Neural crest cell (in vitro differentiated cells): ENCODE results near the gene DCAF11. TPM values are rescaled to one million over a fixed set of nuclear protein-coding genes. Genes with fewer than 3 reads are reported as not detected.

Source experiments
- DNase-seq: peaks from one replicate; pipeline ENCODE4 v3.0.0; 2021; ENCODE audit warnings: low read depth, mixed read lengths, low spot score
- H3K27ac Mint-ChIP-seq: one replicate; pipeline ENCODE4 v1.8.0; 2021; ENCODE audit warnings: mild to moderate bottlenecking, mixed read lengths; ENCODE audit not compliant: unreplicated experiment
- H3K27me3 Mint-ChIP-seq: 2 replicates; pipeline ENCODE4 v1.8.0; 2021; ENCODE audit warnings: low read depth, mild to moderate bottlenecking, mixed read lengths
- H3K36me3 Mint-ChIP-seq: 2 replicates; pipeline ENCODE4 v1.8.0; 2021; ENCODE audit warnings: low read depth, mild to moderate bottlenecking, mixed read lengths
- H3K4me1 Mint-ChIP-seq: 2 replicates; pipeline ENCODE4 v1.8.0; 2021; ENCODE audit warnings: mixed read lengths
- H3K4me3 Mint-ChIP-seq: one replicate; pipeline ENCODE4 v1.8.0; 2021; ENCODE audit warnings: mild to moderate bottlenecking, mixed read lengths
- H3K9me3 Mint-ChIP-seq: 2 replicates; pipeline ENCODE4 v1.8.0; 2021; ENCODE audit warnings: mixed read lengths
- total RNA-seq: library from RNA; stranded (reverse); gene quantifications from 2 replicates; pipeline ENCODE4 v1.2.1, GENCODE V29; 2021
- TF ChIP-seq, protein P1 (sequence below): fragments of 200-600 bp; sonication (generic); conservative IDR thresholded peaks from 2 replicates; pipeline ENCODE4 v1.5.0; 2021; ENCODE audit warnings: antibody characterized with exemption, mild to moderate bottlenecking

DCAF11 gene
- total RNA-seq, 1 donor from 2014 or later = 53.9 TPM

- no peaks in the 10 kb centered on the region for H3K27me3 Mint-ChIP-seq
- no peak overlapping the region for H3K4me3 Mint-ChIP-seq
- no peak overlapping the region for H3K27ac Mint-ChIP-seq
- TF ChIP-seq, protein P1, sequence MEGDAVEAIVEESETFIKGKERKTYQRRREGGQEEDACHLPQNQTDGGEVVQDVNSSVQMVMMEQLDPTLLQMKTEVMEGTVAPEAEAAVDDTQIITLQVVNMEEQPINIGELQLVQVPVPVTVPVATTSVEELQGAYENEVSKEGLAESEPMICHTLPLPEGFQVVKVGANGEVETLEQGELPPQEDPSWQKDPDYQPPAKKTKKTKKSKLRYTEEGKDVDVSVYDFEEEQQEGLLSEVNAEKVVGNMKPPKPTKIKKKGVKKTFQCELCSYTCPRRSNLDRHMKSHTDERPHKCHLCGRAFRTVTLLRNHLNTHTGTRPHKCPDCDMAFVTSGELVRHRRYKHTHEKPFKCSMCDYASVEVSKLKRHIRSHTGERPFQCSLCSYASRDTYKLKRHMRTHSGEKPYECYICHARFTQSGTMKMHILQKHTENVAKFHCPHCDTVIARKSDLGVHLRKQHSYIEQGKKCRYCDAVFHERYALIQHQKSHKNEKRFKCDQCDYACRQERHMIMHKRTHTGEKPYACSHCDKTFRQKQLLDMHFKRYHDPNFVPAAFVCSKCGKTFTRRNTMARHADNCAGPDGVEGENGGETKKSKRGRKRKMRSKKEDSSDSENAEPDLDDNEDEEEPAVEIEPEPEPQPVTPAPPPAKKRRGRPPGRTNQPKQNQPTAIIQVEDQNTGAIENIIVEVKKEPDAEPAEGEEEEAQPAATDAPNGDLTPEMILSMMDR = no peak
- no peaks in the 10 kb centered on the region for H3K9me3 Mint-ChIP-seq
- peaks cover 13% of the 10 kb centered on the region for H3K4me1 Mint-ChIP-seq
- no peak for DNase-seq
- peaks cover 3% of the 10 kb centered on the region for H3K36me3 Mint-ChIP-seq
Measured at GRCh38 chr14:24164518-24164991, 50.0 kb downstream of the DCAF11 start.

DNA sequence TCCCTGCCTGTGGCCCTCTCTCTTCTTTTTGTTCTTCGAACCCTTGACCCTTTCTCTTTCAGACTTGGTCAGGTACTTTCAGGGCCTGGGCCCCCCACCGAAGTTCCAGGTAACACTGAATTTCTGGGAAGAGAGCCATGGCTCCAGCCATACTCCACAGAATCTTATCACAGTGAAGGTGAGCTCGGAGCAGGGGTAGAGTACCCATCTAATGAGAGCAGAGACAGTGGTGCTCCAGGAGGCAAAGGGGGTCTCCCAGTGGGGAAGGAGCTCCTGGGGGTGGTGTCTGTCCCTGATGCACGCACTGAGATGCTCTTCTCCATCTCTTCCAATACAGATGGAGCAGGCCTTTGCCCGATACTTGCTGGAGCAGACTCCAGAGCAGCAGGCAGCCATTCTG lies 51.2 kb downstream of the DCAF11 start:
- no peak overlapping the region for H3K27ac Mint-ChIP-seq
- H3K9me3 Mint-ChIP-seq = no peaks in the 10 kb centered on the region
- peaks cover 12% of the 10 kb centered on the region for H3K4me1 Mint-ChIP-seq

GRCh38 chr14:24167469-24168114 lies 53.0 kb downstream of the DCAF11 start:
- no peak overlapping the region for H3K27ac Mint-ChIP-seq
- H3K4me3 Mint-ChIP-seq = no peak overlapping the region
- H3K27me3 Mint-ChIP-seq = no peaks in the 10 kb centered on the region
- H3K36me3 Mint-ChIP-seq = peaks cover 3% of the 10 kb centered on the region
- no peaks in the 10 kb centered on the region for H3K9me3 Mint-ChIP-seq
- peaks cover 9% of the 10 kb centered on the region for H3K4me1 Mint-ChIP-seq
- TF ChIP-seq, protein P1 = no peak
- DNase-seq = no peak

More for the DNA sequence above, 51.2 kb downstream of the DCAF11 start:
- H3K4me3 Mint-ChIP-seq = no peak overlapping the region
- DNase-seq = no peak
- peaks cover 3% of the 10 kb centered on the region for H3K36me3 Mint-ChIP-seq
- no peaks in the 10 kb centered on the region for H3K27me3 Mint-ChIP-seq
- TF ChIP-seq, protein P1 = no peak

GRCh38 chr14:24171422-24172260 lies 57.1 kb downstream of the DCAF11 start, which contains the start of gene REC8:
Gene REC8, plus strand, starts transcription at chr14:24172080. Its CDS starts 473 bp downstream, at chr14:24172553.
- H3K4me1 Mint-ChIP-seq = peaks cover 25% of the 10 kb centered on the region
- peak; percentile 94 for DNase-seq
- H3K27ac Mint-ChIP-seq = peak within 1 kb of the TSS; percentile 89
- H3K4me3 Mint-ChIP-seq = peak within 1 kb of the TSS; percentile 92
- TF ChIP-seq, protein P1 = no peak
- H3K36me3 Mint-ChIP-seq = peaks cover 7% of the 10 kb centered on the region
- H3K27me3 Mint-ChIP-seq = no peaks in the 10 kb centered on the region
- no peaks in the 10 kb centered on the region for H3K9me3 Mint-ChIP-seq

DNA sequence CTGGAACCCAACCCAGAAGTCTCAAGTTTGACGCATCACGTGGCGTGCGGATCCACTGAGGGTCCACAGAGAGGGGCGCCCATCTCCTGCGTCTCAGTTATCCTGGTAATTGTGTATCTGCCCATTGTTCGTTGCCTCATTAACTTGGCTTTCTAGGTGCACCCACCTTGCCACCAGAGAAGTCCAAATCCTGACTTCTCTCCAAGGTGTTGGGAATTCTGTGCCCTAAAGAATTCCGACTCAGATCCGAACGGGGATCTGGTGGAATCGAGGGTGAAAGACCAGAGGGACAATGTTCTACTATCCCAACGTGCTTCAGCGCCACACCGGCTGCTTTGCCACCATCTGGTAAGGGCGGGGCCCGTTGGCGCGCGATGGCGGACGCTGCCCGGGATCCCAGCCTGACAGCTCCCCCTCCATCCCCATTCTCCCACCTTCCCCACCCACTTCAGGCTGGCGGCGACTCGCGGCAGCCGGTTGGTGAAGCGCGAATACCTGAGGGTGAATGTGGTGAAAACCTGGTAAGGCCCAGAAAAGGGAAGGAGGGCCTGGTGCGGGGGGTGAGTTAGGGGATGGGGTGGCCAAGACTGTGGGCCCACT lies 57.8 kb downstream of the DCAF11 start:
- H3K9me3 Mint-ChIP-seq = no peaks in the 10 kb centered on the region
- H3K27ac Mint-ChIP-seq = peak overlapping the region; percentile 89
- H3K27me3 Mint-ChIP-seq = no peaks in the 10 kb centered on the region
- peak overlapping the region; percentile 92 for H3K4me3 Mint-ChIP-seq
- H3K36me3 Mint-ChIP-seq = peaks cover 7% of the 10 kb centered on the region
- DNase-seq = no peak
- TF ChIP-seq, protein P1 = no peak
- peaks cover 25% of the 10 kb centered on the region for H3K4me1 Mint-ChIP-seq
